Gastroesophageal sphincter (tissue), 3 donors: ENCODE results near the gene PCDHGA10.
"Not testable (repeated sequence)": the region's sequence is repeated elsewhere in the genome, so short reads cannot be mapped to it uniquely, and the experiment has no call there.

Experiments used
- POLR2AphosphoS5 ChIP-seq: sonication (generic); formaldehyde crosslinking; IDR thresholded peaks from one replicate; pipeline ENCODE4 v1.6.1; 2017; ENCODE audit warnings: antibody characterized with exemption
- TF ChIP-seq, protein P1 (sequence below), 4 experiments: fragments of 200-600 bp in 2 of 4; fragments of 450-650 bp in 2 of 4; sonication (generic) in 1 of 4; IDR thresholded peaks; one replicate each; pipeline ENCODE4 v1.5.1; 2017 to 2019; ENCODE audit warnings: antibody characterized with exemption in 4 of 4, mild to moderate bottlenecking in 2 of 4, moderate library complexity in 2 of 4

DNA sequence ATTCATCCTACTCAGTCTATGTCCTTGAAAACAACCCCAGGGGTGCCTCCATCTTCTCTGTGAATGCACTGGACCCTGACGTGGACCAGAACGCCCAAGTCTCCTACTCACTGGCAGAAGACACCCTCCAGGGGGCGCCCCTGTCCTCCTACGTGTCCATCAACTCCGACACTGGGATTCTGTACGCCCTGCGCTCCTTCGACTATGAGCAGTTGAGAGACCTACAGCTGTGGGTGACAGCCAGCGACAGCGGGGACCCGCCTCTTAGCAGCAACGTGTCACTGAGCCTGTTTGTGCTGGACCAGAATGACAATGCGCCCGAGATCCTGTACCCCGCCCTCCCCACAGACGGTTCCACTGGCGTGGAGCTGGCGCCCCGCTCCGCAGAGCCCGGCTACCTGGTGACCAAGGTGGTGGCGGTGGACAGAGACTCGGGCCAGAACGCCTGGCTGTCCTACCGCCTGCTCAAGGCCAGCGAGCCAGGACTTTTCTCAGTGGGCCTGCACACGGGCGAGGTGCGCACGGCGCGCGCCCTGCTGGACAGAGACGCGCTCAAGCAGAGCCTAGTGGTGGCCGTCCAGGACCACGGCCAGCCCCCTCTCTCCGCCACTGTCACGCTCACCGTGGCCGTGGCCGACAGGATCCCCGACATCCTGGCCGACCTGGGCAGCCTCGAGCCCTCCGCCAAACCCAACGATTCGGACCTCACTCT is 37.2 kb upstream of the PCDHGA10 start:
- TF ChIP-seq, protein P1, sequence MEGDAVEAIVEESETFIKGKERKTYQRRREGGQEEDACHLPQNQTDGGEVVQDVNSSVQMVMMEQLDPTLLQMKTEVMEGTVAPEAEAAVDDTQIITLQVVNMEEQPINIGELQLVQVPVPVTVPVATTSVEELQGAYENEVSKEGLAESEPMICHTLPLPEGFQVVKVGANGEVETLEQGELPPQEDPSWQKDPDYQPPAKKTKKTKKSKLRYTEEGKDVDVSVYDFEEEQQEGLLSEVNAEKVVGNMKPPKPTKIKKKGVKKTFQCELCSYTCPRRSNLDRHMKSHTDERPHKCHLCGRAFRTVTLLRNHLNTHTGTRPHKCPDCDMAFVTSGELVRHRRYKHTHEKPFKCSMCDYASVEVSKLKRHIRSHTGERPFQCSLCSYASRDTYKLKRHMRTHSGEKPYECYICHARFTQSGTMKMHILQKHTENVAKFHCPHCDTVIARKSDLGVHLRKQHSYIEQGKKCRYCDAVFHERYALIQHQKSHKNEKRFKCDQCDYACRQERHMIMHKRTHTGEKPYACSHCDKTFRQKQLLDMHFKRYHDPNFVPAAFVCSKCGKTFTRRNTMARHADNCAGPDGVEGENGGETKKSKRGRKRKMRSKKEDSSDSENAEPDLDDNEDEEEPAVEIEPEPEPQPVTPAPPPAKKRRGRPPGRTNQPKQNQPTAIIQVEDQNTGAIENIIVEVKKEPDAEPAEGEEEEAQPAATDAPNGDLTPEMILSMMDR (IDR thresholded peaks at IDR 0.05): not testable (repeated sequence)
- TF ChIP-seq POLR2AphosphoS5: not testable (repeated sequence)
